Measurements from ENCODE around the gene ARHGEF28. TPM values are rescaled to one million over a fixed set of nuclear protein-coding genes. Genes with fewer than 3 reads are reported as not detected.

Gene ARHGEF28
- total and polyA plus RNA-seq, 2 of the 13 experiments (the other 11 are each of a cell fraction or from before 2014, with no cell fraction given): 17.4 to 34.1 TPM

GRCh38 chr5:73615085-73615484, 10.9 kb upstream of the ARHGEF28 start:
- 40% methylated on average over 2 of the region's 2 CpGs for WGBS (ENCODE audit: low lambda C conversion rate)
- Histone ChIP-seq H3K4me2 (ENCODE audit: low read depth, low read length) (no peak overlapping the region), H3K9ac (ENCODE audit: insufficient read depth, low read depth, low read length) (no peak overlapping the region), H3K4me3 (replicated peaks in 1 of 3; ENCODE audit: insufficient read depth in 1 of 3, low read depth in 2 of 3, low read length in 3 of 3) (no peak overlapping the region), H2AFZ (ENCODE audit: low read length) (no peak overlapping the region), H3K9me3 (ENCODE audit: low read length) (no peaks in the 10 kb centered on the region), H3K79me2 (ENCODE audit: insufficient read depth, low read length) (no peaks in the 10 kb centered on the region), H3K4me1 (ENCODE audit: insufficient read depth, low read length) (peaks cover 26% of the 10 kb centered on the region), H3K27me3 (ENCODE audit: control insufficient read depth in 1 of 2, insufficient read depth in 2 of 2, low read length in 2 of 2) (peaks cover 0 to 3% of the 10 kb centered on the region in 2 experiments; a peak in 1 of 5 replicates), H3K36me3 (replicated peaks in 1 of 2; ENCODE audit: control insufficient read depth in 1 of 2, insufficient read depth in 2 of 2, low read length in 2 of 2) (no peaks in the 10 kb centered on the region), H3K27ac (ENCODE audit: extremely low read length, insufficient read depth, low read length) (no peak overlapping the region), H4K20me1 (ENCODE audit: insufficient read depth, low read length) (no peaks in the 10 kb centered on the region)
- no TSS peak for BruUV-seq (replicated peaks)
- TF ChIP-seq ZNF850 (CRISPR knock-in tag; conservative IDR thresholded peaks at IDR 0.05): no peak
- TF ChIP-seq ZNF318 (CRISPR knock-in tag; IDR thresholded peaks at IDR 0.05): no peak
- no peak for TF ChIP-seq ZNF234 (CRISPR knock-in tag; conservative IDR thresholded peaks at IDR 0.05)
- DNase-seq (ENCODE audit: low spot score) (no peak), FAIRE-seq (no peak), ATAC-seq (no peak)
- ChIA-PET CTCF (ENCODE audit: low intra/inter-chr PET ratio, low total read pairs) (no interaction called here), POLR2A (interaction anchor here (2.1 kb wide), 1 partner anchor 9 kb away, joined by 12 read pairs; no protein-coding TSS in a partner anchor)
- intact Hi-C loops (cut with micrococcal nuclease; ENCODE audit: unreplicated experiment): no loop called here
- in situ Hi-C loops (cut with HindIII; ENCODE audit: extremely low pct_ligation_motif_present, low pct_unique_long_range_greater_than_20kb): no loop called here
